Gastrocnemius medialis (tissue), 4 donors: ENCODE results near the gene TNFRSF18.

ENCODE experiments used
- CTCF ChIP-seq, 5 experiments: fragments of 450-650 bp in 3 of 5; fragments of 200-600 bp in 2 of 5; sonication (generic) in 2 of 5; IDR thresholded peaks in 4 of 5; conservative IDR thresholded peaks in 1 of 5; 1 replicate in 4 of 5; 2 replicates in 1 of 5; pipeline ENCODE4 v1.5.1; 2016 to 2019; ENCODE audit warnings: antibody characterized with exemption in 5 of 5, mild to moderate bottlenecking in 3 of 5, moderate library complexity in 3 of 5
- POLR2A ChIP-seq, 2 donors: fragments of 450-650 bp; IDR thresholded peaks; one replicate each; pipeline ENCODE4 v1.6.1; 2017; ENCODE audit warnings: antibody characterized with exemption in 2 of 2, mild to moderate bottlenecking in 2 of 2, moderate library complexity in 2 of 2

GRCh38 chr1:1218524-1219200 lies 12.3 kb upstream of the TNFRSF18 start:
- no peak for TF ChIP-seq CTCF (IDR thresholded peaks at IDR 0.05 in 4 of 5, conservative IDR thresholded peaks at IDR 0.05 in 1 of 5)
- no peak for TF ChIP-seq POLR2A (IDR thresholded peaks at IDR 0.05)
